Measurements from ENCODE around the gene CADM4.
"Not testable (repeated sequence)": the region's sequence is repeated elsewhere in the genome, so short reads cannot be mapped to it uniquely, and the experiment has no call there.

CADM4 gene

GRCh38 chr19:43589678-43590077, 50.0 kb downstream of the CADM4 start:
- no peak for DNase-seq
- peaks cover 7% of the 10 kb centered on the region for H3K4me1 ChIP-seq
- H3K36me3 ChIP-seq = peaks cover 9% of the 10 kb centered on the region; the same call in 1 of the 2 replicates
- no peaks in the 10 kb centered on the region for H3K27me3 ChIP-seq
- no peak for TF ChIP-seq CTCF (IDR thresholded peaks at IDR 0.05; ENCODE audit: low read depth, low read length)
- no peak overlapping the region for H3K4me3 ChIP-seq (ENCODE audit: low read depth, low read length)
- H3K9me3 ChIP-seq = no peaks in the 10 kb centered on the region

- H3K4me3 ChIP-seq (ENCODE audit: low read depth, low read length) = no peak overlapping the region
- TF ChIP-seq CTCF (IDR thresholded peaks at IDR 0.05; ENCODE audit: low read depth, low read length) = no peak
- H3K4me1 ChIP-seq = peaks cover 7% of the 10 kb centered on the region
- no peaks in the 10 kb centered on the region for H3K27me3 ChIP-seq
- no peaks in the 10 kb centered on the region for H3K9me3 ChIP-seq
- peaks cover 9% of the 10 kb centered on the region; the same call in 1 of the 2 replicates for H3K36me3 ChIP-seq
- DNase-seq = no peak
Measured at GRCh38 chr19:43589277-43589676, 50.4 kb downstream of the CADM4 start.

- not testable (repeated sequence) for DNase-seq; H3K4me1 ChIP-seq; H3K27me3 ChIP-seq; H3K4me3 ChIP-seq (ENCODE audit: low read depth, low read length); H3K9me3 ChIP-seq; H3K36me3 ChIP-seq
Measured at GRCh38 chr19:43587029-43587428, 52.6 kb downstream of the CADM4 start.

GRCh38 chr19:43586346-43586745, 53.3 kb downstream of the CADM4 start:
- Histone ChIP-seq H3K36me3 (no peaks in the 10 kb centered on the region; the same call in 1 of the 2 replicates), H3K4me3 (ENCODE audit: low read depth, low read length) (no peak overlapping the region), H3K27me3 (no peaks in the 10 kb centered on the region), H3K9me3 (no peaks in the 10 kb centered on the region), H3K4me1 (peaks cover 7% of the 10 kb centered on the region)
- no peak for DNase-seq
- TF ChIP-seq CTCF (IDR thresholded peaks at IDR 0.05; ENCODE audit: low read depth, low read length) = no peak

- no peak for DNase-seq
- TF ChIP-seq CTCF (IDR thresholded peaks at IDR 0.05; ENCODE audit: low read depth, low read length) = no peak
- Histone ChIP-seq H3K4me3 (ENCODE audit: low read depth, low read length) (no peak overlapping the region), H3K36me3 (no peaks in the 10 kb centered on the region; the same call in 1 of the 2 replicates), H3K27me3 (no peaks in the 10 kb centered on the region), H3K9me3 (no peaks in the 10 kb centered on the region), H3K4me1 (peaks cover 7% of the 10 kb centered on the region)
Measured at GRCh38 chr19:43584484-43584883, 55.2 kb downstream of the CADM4 start.

- Histone ChIP-seq H3K27me3 (no peaks in the 10 kb centered on the region), H3K4me1 (peaks cover 7% of the 10 kb centered on the region)
- no peak for DNase-seq
Measured at GRCh38 chr19:43582495-43582894, 57.2 kb downstream of the CADM4 start.

More at GRCh38 chr19:43582495-43582894, 57.2 kb downstream of the CADM4 start:
- Histone ChIP-seq H3K4me3 (ENCODE audit: low read depth, low read length) (no peak overlapping the region), H3K36me3 (no peaks in the 10 kb centered on the region), H3K9me3 (no peaks in the 10 kb centered on the region)
- TF ChIP-seq CTCF (IDR thresholded peaks at IDR 0.05; ENCODE audit: low read depth, low read length) = no peak
